Peyer's patch (tissue), 4 donors: Measurements from ENCODE around the gene SETD1A.

ENCODE experiments used
- CTCF ChIP-seq, 6 experiments: fragments of 450-650 bp in 4 of 6; fragments of 200-600 bp in 2 of 6; sonication (generic) in 1 of 6; IDR thresholded peaks; one replicate each; pipeline ENCODE4 v1.5.1; 2017 to 2019; ENCODE audit warnings: antibody characterized with exemption in 6 of 6, mild to moderate bottlenecking in 3 of 6, moderate library complexity in 1 of 6
- POLR2A ChIP-seq, 2 donors: fragments of 450-650 bp; IDR thresholded peaks; one replicate each; pipeline ENCODE4 v1.5.1; 2017; ENCODE audit warnings: antibody characterized with exemption in 2 of 2, mild to moderate bottlenecking in 2 of 2, moderate library complexity in 2 of 2

GRCh38 chr16:31023627-31024226, 66.2 kb downstream of the SETD1A start:
- TF ChIP-seq CTCF (IDR thresholded peaks at IDR 0.05) (no peak), POLR2A (IDR thresholded peaks at IDR 0.05) (no peak)
